NCI-H1417 treated with DMSO at 0.1 percent for 48 hours (cell line): ENCODE measurements around the gene UNCX.
"Not testable (repeated sequence)": the region's sequence is repeated elsewhere in the genome, so short reads cannot be mapped to it uniquely, and the experiment has no call there.

Source experiments
- DNase-seq: peaks from one replicate; lab custom pipeline; 2025; lab: John Stamatoyannopoulos, UW

UNCX gene

GRCh38 chr7:1232623-1233332, at the start of gene UNCX:
Gene UNCX, plus strand, starts transcription at chr7:1232872. Its CDS starts 146 bp downstream, at chr7:1233018.
- DNase-seq = no peak

GRCh38 chr7:1187127-1187526, 45.5 kb upstream of the UNCX start:
- no peak for DNase-seq

- no peak for DNase-seq
Observed at GRCh38 chr7:1188720-1189294, 43.9 kb upstream of the UNCX start.

GRCh38 chr7:1189986-1190772, 42.5 kb upstream of the UNCX start:
- no peak for DNase-seq

- no peak for DNase-seq
Observed at GRCh38 chr7:1192171-1192676, 40.4 kb upstream of the UNCX start.

- DNase-seq = no peak
Observed at GRCh38 chr7:1193593-1194424, 38.9 kb upstream of the UNCX start.

- not testable (repeated sequence) for DNase-seq
Observed at GRCh38 chr7:1196441-1196840, 36.2 kb upstream of the UNCX start.

GRCh38 chr7:1196950-1197349, 35.7 kb upstream of the UNCX start:
- DNase-seq = no peak

GRCh38 chr7:1197997-1198625, 34.6 kb upstream of the UNCX start:
- DNase-seq = no peak

- no peak for DNase-seq
Observed at GRCh38 chr7:1200045-1200444, 32.6 kb upstream of the UNCX start.

- DNase-seq = no peak
Observed at GRCh38 chr7:1201916-1202315, 30.8 kb upstream of the UNCX start.

GRCh38 chr7:1202914-1203313, 29.8 kb upstream of the UNCX start:
- DNase-seq = not testable (repeated sequence)

GRCh38 chr7:1204460-1205140, 28.1 kb upstream of the UNCX start:
- DNase-seq = no peak

GRCh38 chr7:1205742-1206141, 26.9 kb upstream of the UNCX start:
- DNase-seq = not testable (repeated sequence)

GRCh38 chr7:1209097-1209496, 23.6 kb upstream of the UNCX start:
- DNase-seq = no peak

- no peak for DNase-seq
Observed at GRCh38 chr7:1210321-1210978, 22.2 kb upstream of the UNCX start.

GRCh38 chr7:1210979-1211608, 21.6 kb upstream of the UNCX start:
- no peak for DNase-seq

- no peak for DNase-seq
Observed at GRCh38 chr7:1211611-1212010, 21.1 kb upstream of the UNCX start.

- DNase-seq = not testable (repeated sequence)
Observed at GRCh38 chr7:1212025-1212424, 20.6 kb upstream of the UNCX start.

GRCh38 chr7:1214516-1214915, 18.2 kb upstream of the UNCX start:
- DNase-seq = no peak
